NCI-H128 (cell line): ENCODE data around the gene MICAL3.

Source experiments
- DNase-seq: peaks from one replicate; lab custom pipeline; 2025; ENCODE audit not compliant: unreplicated experiment; lab: John Stamatoyannopoulos, UW

MICAL3 gene

GRCh38 chr22:17847360-17848078 is 176.8 kb downstream of the MICAL3 start:
- no peak for DNase-seq

- DNase-seq, result no peak
Measured at GRCh38 chr22:17846326-17846992, 177.9 kb downstream of the MICAL3 start.

- DNase-seq, result no peak
Measured at GRCh38 chr22:17845790-17846189, 178.6 kb downstream of the MICAL3 start.

- no peak for DNase-seq
Measured at GRCh38 chr22:17845327-17845726, 179.0 kb downstream of the MICAL3 start.

GRCh38 chr22:17844150-17844549 is 180.2 kb downstream of the MICAL3 start:
- no peak for DNase-seq

- no peak for DNase-seq
Measured at GRCh38 chr22:17842386-17842785, 182.0 kb downstream of the MICAL3 start.

- DNase-seq, result no peak
Measured at GRCh38 chr22:17841836-17842235, 182.5 kb downstream of the MICAL3 start.

GRCh38 chr22:17838180-17838865 is 186.0 kb downstream of the MICAL3 start:
- DNase-seq, result no peak

GRCh38 chr22:17836992-17837742 is 187.2 kb downstream of the MICAL3 start:
- no peak for DNase-seq

GRCh38 chr22:17835256-17835655 is 189.1 kb downstream of the MICAL3 start:
- no peak for DNase-seq

GRCh38 chr22:17833489-17833888 is 190.9 kb downstream of the MICAL3 start:
- no peak for DNase-seq

GRCh38 chr22:17832665-17833064 is 191.7 kb downstream of the MICAL3 start:
- DNase-seq, result no peak

- DNase-seq, result no peak
Measured at GRCh38 chr22:17831501-17832251, 192.7 kb downstream of the MICAL3 start.

- peak; percentile 54 for DNase-seq
Measured at GRCh38 chr22:17830043-17830961, 194.1 kb downstream of the MICAL3 start.

- DNase-seq, result no peak
Measured at GRCh38 chr22:17829695-17830042, 194.7 kb downstream of the MICAL3 start.

- no peak for DNase-seq
Measured at GRCh38 chr22:17828502-17829080, 195.8 kb downstream of the MICAL3 start.

GRCh38 chr22:17827466-17827865 is 196.9 kb downstream of the MICAL3 start:
- no peak for DNase-seq

- DNase-seq, result no peak
Measured at GRCh38 chr22:17825876-17826550, 198.3 kb downstream of the MICAL3 start.

GRCh38 chr22:17824457-17824856 is 199.9 kb downstream of the MICAL3 start:
- no peak for DNase-seq
